Upper lobe of right lung (tissue), 1 donor: ENCODE measurements around the gene GPR17. TPM values are rescaled to one million over a fixed set of nuclear protein-coding genes. Genes with fewer than 3 reads are reported as not detected.

Experiments
- ATAC-seq: fragments of 200-7000 bp; cut with Tn5 transposase; one replicate; pipeline ENCODE4 v1.9.1; 2020; ENCODE audit warnings: mild to moderate bottlenecking, moderate library complexity
- DNase-seq: peaks from one replicate; pipeline ENCODE4 v3.0.0-alpha.2; 2020
- H3K27ac ChIP-seq: fragments of 200-600 bp; one replicate; pipeline ENCODE4 v1.8.0; 2022
- H3K27me3 ChIP-seq: fragments of 200-600 bp; one replicate; pipeline ENCODE4 v1.8.0; 2022; ENCODE audit warnings: mild to moderate bottlenecking
- H3K36me3 ChIP-seq: fragments of 200-600 bp; one replicate; pipeline ENCODE4 v1.8.0; 2022
- H3K4me1 ChIP-seq: fragments of 200-600 bp; one replicate; pipeline ENCODE4 v1.8.0; 2022
- H3K4me3 ChIP-seq: fragments of 200-600 bp; one replicate; pipeline ENCODE4 v1.8.0; 2022; ENCODE audit warnings: mild to moderate bottlenecking
- H3K9me3 ChIP-seq: fragments of 200-600 bp; one replicate; pipeline ENCODE4 v1.8.0; 2022
- CTCF ChIP-seq: fragments of 200-600 bp; IDR thresholded peaks from one replicate; pipeline ENCODE4 v1.8.0; 2022; ENCODE audit warnings: antibody characterized with exemption
- intact Hi-C: fragments of 100-400 bp; cut with DNase I; formaldehyde crosslinking; loops from one replicate; pipeline ENCODE4 v1.11.0; 2022
- total RNA-seq: library from RNA; stranded (reverse); fragmentation: NEBNext Ultra II Directional; extraction: Animal tissue kit (Norgen Biotek cat#: 25700); gene quantifications from one replicate; pipeline ENCODE4 v1.2.1, GENCODE V29; 2021
- donor health status: DM: no; HTN: yes; CAD: no; lungs with severe emphysema.

The GPR17 gene
- total RNA-seq, 1 donor from 2014 or later: 0.49 TPM

GRCh38 chr2:127626175-127626574 lies 19.8 kb upstream of the GPR17 start:
- no peak overlapping the region for H3K27ac ChIP-seq
- TF ChIP-seq CTCF: no peak
- no peaks in the 10 kb centered on the region for H3K36me3 ChIP-seq
- intact Hi-C loops: no loop called here
- H3K4me3 ChIP-seq: no peak overlapping the region
- H3K4me1 ChIP-seq: no peaks in the 10 kb centered on the region
- no peaks in the 10 kb centered on the region for H3K27me3 ChIP-seq
- H3K9me3 ChIP-seq: no peaks in the 10 kb centered on the region
- ATAC-seq: no peak
- peak; percentile 50 for DNase-seq

GRCh38 chr2:127626917-127627739 lies 18.8 kb upstream of the GPR17 start:
- no peak for ATAC-seq
- no peak overlapping the region for H3K27ac ChIP-seq
- H3K9me3 ChIP-seq: no peaks in the 10 kb centered on the region
- no peak for TF ChIP-seq CTCF
- H3K4me1 ChIP-seq: no peaks in the 10 kb centered on the region
- no peak overlapping the region for H3K4me3 ChIP-seq
- DNase-seq: no peak
- no peaks in the 10 kb centered on the region for H3K36me3 ChIP-seq
- no peaks in the 10 kb centered on the region for H3K27me3 ChIP-seq
- intact Hi-C loops: no loop called here

- Histone ChIP-seq H3K4me3 (no peak overlapping the region), H3K27me3 (no peaks in the 10 kb centered on the region), H3K4me1 (no peaks in the 10 kb centered on the region), H3K27ac (no peak overlapping the region), H3K9me3 (no peaks in the 10 kb centered on the region), H3K36me3 (no peaks in the 10 kb centered on the region)
- ATAC-seq: no peak
- intact Hi-C loops: no loop called here
- TF ChIP-seq CTCF: no peak
- no peak for DNase-seq
Measured at GRCh38 chr2:127627740-127628571, 18.0 kb upstream of the GPR17 start.

DNA sequence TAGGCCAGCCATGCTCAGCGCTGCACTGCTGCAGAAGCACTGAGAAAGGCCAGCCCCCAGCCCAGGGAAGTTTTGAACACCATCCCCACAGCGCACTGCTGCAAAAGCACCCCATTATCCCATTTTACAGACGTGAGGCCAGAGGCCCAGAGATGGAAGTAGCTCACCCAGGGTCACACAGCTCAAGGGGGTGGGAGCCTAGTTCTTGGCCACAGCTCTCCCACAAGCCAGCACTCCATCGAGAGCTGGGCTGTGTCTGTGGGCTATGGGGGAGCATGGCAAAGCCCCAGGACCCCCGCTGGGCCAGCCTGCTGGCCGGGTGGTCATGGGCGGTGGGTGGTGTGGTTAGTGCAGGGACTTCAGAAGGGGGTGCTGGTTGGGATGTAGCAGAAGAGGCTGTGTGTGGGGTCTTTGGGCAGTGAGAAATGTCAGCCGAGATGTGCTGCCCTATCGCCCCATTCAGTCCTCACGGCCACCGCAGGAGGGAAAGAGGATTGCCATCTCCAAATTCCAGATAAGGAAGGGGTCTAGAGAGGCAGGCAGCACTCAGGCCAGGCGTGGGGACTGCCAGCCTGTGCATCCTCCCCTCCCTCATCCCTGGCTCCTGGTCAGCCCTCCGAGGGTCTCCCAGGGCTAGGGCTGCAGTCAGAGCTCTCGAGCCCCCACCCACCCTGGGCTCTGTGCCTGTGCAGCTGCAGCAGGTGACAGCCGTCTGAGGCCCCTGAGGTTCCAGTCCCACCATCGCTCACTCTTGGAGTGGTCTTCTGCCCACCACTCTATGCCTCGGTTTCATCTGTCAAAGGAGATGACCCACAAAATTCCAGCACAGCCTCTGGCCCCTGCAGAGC lies 17.0 kb upstream of the GPR17 start:
- DNase-seq: no peak
- intact Hi-C loops: no loop called here
- Histone ChIP-seq H3K27me3 (no peaks in the 10 kb centered on the region), H3K27ac (no peak overlapping the region), H3K4me3 (no peak overlapping the region), H3K9me3 (no peaks in the 10 kb centered on the region), H3K4me1 (peaks cover 8% of the 10 kb centered on the region), H3K36me3 (no peaks in the 10 kb centered on the region)
- ATAC-seq: no peak
- TF ChIP-seq CTCF: no peak

GRCh38 chr2:127629637-127630036 lies 16.3 kb upstream of the GPR17 start:
- no peak for ATAC-seq
- H3K4me3 ChIP-seq: no peak overlapping the region
- H3K9me3 ChIP-seq: no peaks in the 10 kb centered on the region
- no peaks in the 10 kb centered on the region for H3K27me3 ChIP-seq
- peaks cover 9% of the 10 kb centered on the region for H3K4me1 ChIP-seq
- H3K36me3 ChIP-seq: no peaks in the 10 kb centered on the region
- no peak for DNase-seq
- intact Hi-C loops: no loop called here
- TF ChIP-seq CTCF: no peak
- no peak overlapping the region for H3K27ac ChIP-seq
